HG03432 (cell line): ENCODE data around the gene GAS7.
"Not testable (repeated sequence)": the region's sequence is repeated elsewhere in the genome, so short reads cannot be mapped to it uniquely, and the experiment has no call there.

Experiments
- ATAC-seq: cut with Tn5 transposase; IDR thresholded peaks from one replicate; pipeline ENCODE4 v1.9.1; 2021; ENCODE audit warnings: mild to moderate bottlenecking, moderate library complexity; ENCODE audit not compliant: unreplicated experiment

Gene GAS7

GRCh38 chr17:10115536-10115932, 82.9 kb downstream of the GAS7 start:
- no peak for ATAC-seq

- ATAC-seq: peak; percentile 61
These were observed 83.4 kb downstream of the GAS7 start for GRCh38 chr17:10114931-10115535.

- ATAC-seq: no peak
These were observed 85.4 kb downstream of the GAS7 start for GRCh38 chr17:10112962-10113361.

GRCh38 chr17:10111907-10112452, 86.4 kb downstream of the GAS7 start:
- no peak for ATAC-seq

GRCh38 chr17:10109146-10109545, 89.3 kb downstream of the GAS7 start:
- ATAC-seq: no peak

GRCh38 chr17:10107316-10108165, 90.9 kb downstream of the GAS7 start:
- ATAC-seq: no peak

- ATAC-seq: no peak
These were observed 92.3 kb downstream of the GAS7 start for GRCh38 chr17:10106067-10106466.

- ATAC-seq: no peak
These were observed 92.8 kb downstream of the GAS7 start for GRCh38 chr17:10105513-10106001.

- no peak for ATAC-seq
These were observed 94.7 kb downstream of the GAS7 start for GRCh38 chr17:10103712-10104111.

- no peak for ATAC-seq
These were observed 95.6 kb downstream of the GAS7 start for GRCh38 chr17:10102817-10103216.

GRCh38 chr17:10099051-10099571, 99.3 kb downstream of the GAS7 start:
- ATAC-seq: no peak

GRCh38 chr17:10096596-10096995, 101.8 kb downstream of the GAS7 start:
- no peak for ATAC-seq

- ATAC-seq: not testable (repeated sequence)
These were observed 103.1 kb downstream of the GAS7 start for GRCh38 chr17:10095295-10095694.

GRCh38 chr17:10094797-10095196, 103.6 kb downstream of the GAS7 start:
- no peak for ATAC-seq

GRCh38 chr17:10092595-10092994, 105.8 kb downstream of the GAS7 start:
- ATAC-seq: no peak

- ATAC-seq: no peak
These were observed 107.4 kb downstream of the GAS7 start for GRCh38 chr17:10091046-10091445.

GRCh38 chr17:10089196-10089804, 109.1 kb downstream of the GAS7 start:
- ATAC-seq: no peak

- no peak for ATAC-seq
These were observed 110.0 kb downstream of the GAS7 start for GRCh38 chr17:10088444-10088843.

GRCh38 chr17:10087355-10087754, 111.1 kb downstream of the GAS7 start:
- ATAC-seq: no peak

- no peak for ATAC-seq
These were observed 114.5 kb downstream of the GAS7 start for GRCh38 chr17:10083864-10084263.

GRCh38 chr17:10082795-10083194, 115.6 kb downstream of the GAS7 start:
- ATAC-seq: no peak
